GM23338 (cell line): ENCODE data around the gene ETFA. TPM values are rescaled to one million over a fixed set of nuclear protein-coding genes. Genes with fewer than 3 reads are reported as not detected.

Experiments
- ATAC-seq: fragments of 200-7000 bp; cut with Tn5 transposase; 3 replicates; pipeline ENCODE4 v1.9.1; 2020
- DNase-seq: peaks from one replicate; pipeline ENCODE4 v3.0.0-alpha.2; 2015; ENCODE audit warnings: low spot score
- H2AFZ ChIP-seq: fragments of 200-600 bp; sonication (generic); 2 replicates; pipeline ENCODE4 v1.8.0; 2016; ENCODE audit warnings: antibody characterized with exemption, mild to moderate bottlenecking, moderate library complexity
- H3F3A ChIP-seq: fragments of 200-600 bp; sonication (generic); replicated peaks from 2 replicates; pipeline ENCODE4 v1.8.0; 2017; ENCODE audit warnings: antibody characterized with exemption, mixed run types, low read depth
- H3K27ac ChIP-seq: fragments of 200-600 bp; sonication (generic); 2 replicates; pipeline ENCODE4 v1.6.1; 2016; ENCODE audit warnings: low read depth
- H3K27me3 ChIP-seq: fragments of 200-600 bp; sonication (generic); 2 replicates; pipeline ENCODE4 v1.8.0; 2016; ENCODE audit warnings: mild to moderate bottlenecking, mixed run types, moderate library complexity; ENCODE audit not compliant: insufficient read depth
- H3K36me3 ChIP-seq: fragments of 200-600 bp; sonication (generic); 2 replicates; pipeline ENCODE4 v1.8.0; 2016; ENCODE audit warnings: mild to moderate bottlenecking; ENCODE audit not compliant: insufficient read depth
- H3K4me1 ChIP-seq: fragments of 200-600 bp; sonication (generic); 2 replicates; pipeline ENCODE4 v1.8.0; 2016; ENCODE audit warnings: mild to moderate bottlenecking, moderate library complexity; ENCODE audit not compliant: insufficient read depth
- H3K4me2 ChIP-seq: fragments of 200-600 bp; sonication (generic); 2 replicates; pipeline ENCODE4 v1.7.1; 2017; ENCODE audit warnings: mixed run types
- H3K4me3 ChIP-seq: fragments of 200-600 bp; sonication (generic); 2 replicates; pipeline ENCODE4 v1.6.1; 2016; ENCODE audit warnings: mixed run types
- H3K79me2 ChIP-seq: fragments of 200-600 bp; sonication (generic); replicated peaks from 2 replicates; pipeline ENCODE4 v1.8.0; 2017; ENCODE audit warnings: mild to moderate bottlenecking; ENCODE audit not compliant: insufficient read depth
- H3K9me2 ChIP-seq: fragments of 200-600 bp; sonication (generic); 2 replicates; pipeline ENCODE4 v1.8.0; 2017; ENCODE audit not compliant: insufficient read depth
- H4K20me1 ChIP-seq: fragments of 200-600 bp; sonication (generic); replicated peaks from 2 replicates; pipeline ENCODE4 v1.8.0; 2017; ENCODE audit warnings: mild to moderate bottlenecking; ENCODE audit not compliant: insufficient read depth
- H3K27ac Mint-ChIP-seq: 2 replicates; pipeline ENCODE4 v1.8.0; 2020; ENCODE audit warnings: inconsistent platforms, mild to moderate bottlenecking, moderate library complexity, mixed read lengths
- H3K27me3 Mint-ChIP-seq: 3 replicates; pipeline ENCODE4 v1.8.0; 2022; ENCODE audit warnings: low read depth, mild to moderate bottlenecking, moderate library complexity, mixed read lengths, inconsistent platforms; ENCODE audit not compliant: insufficient read depth, poor library complexity
- H3K36me3 Mint-ChIP-seq: 3 replicates; pipeline ENCODE4 v1.8.0; 2021; ENCODE audit warnings: low read depth, mild to moderate bottlenecking, inconsistent platforms, moderate library complexity, mixed read lengths
- H3K4me1 Mint-ChIP-seq: 3 replicates; pipeline ENCODE4 v1.8.0; 2020; ENCODE audit warnings: mild to moderate bottlenecking, inconsistent platforms, mixed read lengths
- H3K4me3 Mint-ChIP-seq: 3 replicates; pipeline ENCODE4 v1.8.0; 2021; ENCODE audit warnings: moderate library complexity, mild to moderate bottlenecking, inconsistent platforms, mixed read lengths
- H3K9me3 Mint-ChIP-seq: 3 replicates; pipeline ENCODE4 v1.8.0; 2020; ENCODE audit warnings: moderate library complexity, mild to moderate bottlenecking, inconsistent platforms, mixed read lengths
- CREB1 ChIP-seq: fragments of 250-450 bp; sonication (Bioruptor Pico); IDR thresholded peaks from 2 replicates; pipeline ENCODE4 v1.5.0; 2020; ENCODE audit warnings: low read depth, mild to moderate bottlenecking, moderate library complexity
- EZH2 ChIP-seq: fragments of 200-600 bp; sonication (generic); IDR thresholded peaks from one replicate; pipeline ENCODE4 v1.8.0; 2017; ENCODE audit warnings: antibody characterized with exemption, mild to moderate bottlenecking, low read depth; ENCODE audit not compliant: unreplicated experiment
- EZH2phosphoT487 ChIP-seq: fragments of 200-600 bp; sonication (generic); IDR thresholded peaks from one replicate; pipeline ENCODE4 v1.8.1; 2018; ENCODE audit warnings: antibody characterized with exemption; ENCODE audit not compliant: unreplicated experiment
- JUNB ChIP-seq: IDR thresholded peaks from one replicate; pipeline ENCODE4 v1.6.1; 2016; ENCODE audit warnings: antibody characterized with exemption; ENCODE audit not compliant: unreplicated experiment
- STAT1 ChIP-seq: IDR thresholded peaks from one replicate; pipeline ENCODE4 v1.6.1; 2016; ENCODE audit warnings: antibody characterized with exemption; ENCODE audit not compliant: unreplicated experiment
- ZNF114 ChIP-seq: fragments of 250-450 bp; sonication (Bioruptor Pico); IDR thresholded peaks from 2 replicates; pipeline ENCODE4 v1.5.0; 2020; ENCODE audit warnings: mild to moderate bottlenecking, moderate library complexity
- ZNF462 ChIP-seq: fragments of 250-450 bp; sonication (Bioruptor Pico); IDR thresholded peaks from 2 replicates; pipeline ENCODE4 v1.5.0; 2020; ENCODE audit warnings: mild to moderate bottlenecking, moderate library complexity
- polyA plus RNA-seq: library from polyadenylated mRNA; unstranded; fragments of >200 nt; fragmentation: Nextera tagmentation; extraction: Ambion mirVana; gene quantifications from 2 replicates; pipeline ENCODE4 v1.2.1, GENCODE V29; 2016
- total RNA-seq: library from RNA; depleted of rRNA; stranded (reverse); fragments of >200 nt; shearing (Covaris generic); gene quantifications from 2 replicates; pipeline ENCODE4 v1.2.3, GENCODE V29; 2014

ETFA gene
- total and polyA plus RNA-seq, 2 experiments from 2014 or later = 52.9 to 69.1 TPM

DNA sequence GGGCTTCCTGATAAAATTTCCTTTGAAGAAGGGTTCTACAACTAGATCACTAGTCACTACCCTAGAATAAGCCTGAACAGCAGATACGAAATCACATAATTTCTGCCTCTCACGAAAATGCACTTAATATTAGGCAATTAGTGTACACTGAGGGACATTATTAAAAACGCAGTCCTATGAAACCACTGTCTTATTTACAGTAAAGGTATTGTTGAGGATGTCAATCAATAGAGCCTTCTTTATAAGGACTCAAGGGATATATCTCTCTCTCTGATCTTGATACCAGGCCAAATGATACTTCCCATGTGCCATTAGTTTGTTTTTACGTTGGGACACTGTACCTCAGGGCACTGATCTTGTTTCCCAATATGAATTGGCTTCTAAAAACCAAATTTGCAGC lies 59.6 kb downstream of the ETFA start (continued):
- no peak for TF ChIP-seq ZNF462
- TF ChIP-seq EZH2phosphoT487 = no peak

DNA sequence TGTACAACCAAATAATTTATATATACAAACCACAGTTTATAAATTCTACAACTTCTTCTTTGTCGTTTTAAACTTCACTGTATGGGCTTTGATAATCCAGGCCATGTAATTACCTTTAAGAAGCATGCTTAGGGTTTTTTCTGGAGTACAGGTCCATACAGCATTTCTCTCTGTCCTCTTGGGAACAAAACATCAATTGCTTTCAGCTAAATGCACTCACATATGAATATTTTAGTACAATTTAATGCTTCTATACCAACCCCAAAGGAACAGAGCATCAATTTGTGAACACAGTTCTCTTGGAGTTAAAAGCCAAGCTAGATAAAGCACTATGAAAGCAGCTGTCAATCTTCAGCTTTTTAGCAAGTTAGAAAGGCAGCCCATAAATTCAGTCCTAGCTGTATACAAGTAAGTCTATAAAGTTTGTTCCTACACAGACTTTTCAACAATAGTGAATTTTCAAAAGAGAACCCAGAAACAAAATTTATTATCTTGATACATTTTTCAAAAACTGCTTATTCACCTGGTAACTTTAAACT lies 66.1 kb downstream of the ETFA start:
- Histone ChIP-seq H3F3A (no peaks in the 10 kb centered on the region), H3K27ac (no peak overlapping the region), H3K4me3 (no peak overlapping the region), H3K79me2 (no peaks in the 10 kb centered on the region), H3K9me2 (no peaks in the 10 kb centered on the region), H3K36me3 (no peaks in the 10 kb centered on the region), H3K27me3 (no peaks in the 10 kb centered on the region), H4K20me1 (no peaks in the 10 kb centered on the region), H3K4me2 (no peak overlapping the region), H3K4me1 (no peaks in the 10 kb centered on the region), H2AFZ (no peak overlapping the region)
- no peaks in the 10 kb centered on the region; the same call in 2 of the 3 replicates for H3K36me3 Mint-ChIP-seq
- H3K9me3 Mint-ChIP-seq = no peaks in the 10 kb centered on the region
- no peak for ATAC-seq
- TF ChIP-seq EZH2 (no peak), CREB1 (no peak), ZNF114 (CRISPR knock-in tag) (no peak), EZH2phosphoT487 (no peak), STAT1 (no peak), JUNB (no peak)
- no peaks in the 10 kb centered on the region for H3K4me1 Mint-ChIP-seq
- H3K27me3 Mint-ChIP-seq = peaks cover 2% of the 10 kb centered on the region
- no peak overlapping the region for H3K27ac Mint-ChIP-seq
- H3K4me3 Mint-ChIP-seq = no peak overlapping the region
- DNase-seq = no peak
